ENCODE measurements around the gene AGA.

AGA gene

GRCh38 chr4:177444911-177445736, 2.9 kb upstream of the AGA start:
- ATAC-seq: no peak
- TF ChIP-seq ZNF8 (CRISPR knock-in tag; IDR thresholded peaks at IDR 0.05): no peak
- no peak for TF ChIP-seq TOX (CRISPR knock-in tag; IDR thresholded peaks at IDR 0.05; ENCODE audit: borderline replicate concordance)
- no peak for TF ChIP-seq SNAI2 (CRISPR knock-in tag; IDR thresholded peaks at IDR 0.05)

GRCh38 chr4:177441061-177441802, 1.0 kb downstream of the AGA start:
- TF ChIP-seq CSDC2 (CRISPR knock-in tag; IDR thresholded peaks at IDR 0.05) (no peak), TOX (CRISPR knock-in tag; IDR thresholded peaks at IDR 0.05; ENCODE audit: borderline replicate concordance) (no peak), ZNF565 (CRISPR knock-in tag; conservative IDR thresholded peaks at IDR 0.05; ENCODE audit: low read depth) (no peak), BACH2 (CRISPR knock-in tag; IDR thresholded peaks at IDR 0.05; ENCODE audit: borderline replicate concordance) (no peak), ARNTL (CRISPR knock-in tag; IDR thresholded peaks at IDR 0.05; ENCODE audit: borderline replicate concordance, low read depth) (no peak), ZFP30 (CRISPR knock-in tag; IDR thresholded peaks at IDR 0.05) (no peak), ZNF8 (CRISPR knock-in tag; IDR thresholded peaks at IDR 0.05) (no peak), CSRNP3 (CRISPR knock-in tag; IDR thresholded peaks at IDR 0.05) (no peak)
- no peak for ATAC-seq

DNA sequence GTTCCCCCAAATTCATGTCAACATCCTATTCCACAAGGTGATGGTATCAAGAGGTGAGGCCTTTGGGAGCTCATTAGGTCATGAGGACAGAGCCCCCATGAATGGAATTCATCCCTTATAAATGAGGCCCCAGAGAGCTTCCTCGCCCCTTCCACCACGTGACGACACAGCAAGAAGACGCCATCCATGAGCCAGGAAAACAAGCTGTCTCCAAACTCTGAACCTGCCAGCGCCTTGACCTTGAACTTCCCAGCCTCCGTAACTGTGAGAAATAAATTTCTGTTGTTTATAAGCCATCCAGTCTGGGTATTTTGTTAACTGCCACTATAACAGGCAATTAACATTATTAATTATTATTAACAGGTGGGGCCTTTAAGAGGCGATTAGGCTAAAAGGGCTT, 5.8 kb downstream of the AGA start:
- TF ChIP-seq POU6F1 (CRISPR knock-in tag; IDR thresholded peaks at IDR 0.05; ENCODE audit: borderline replicate concordance, low read depth) (no peak), ZFP3 (CRISPR knock-in tag; IDR thresholded peaks at IDR 0.05) (no peak), OSR1 (CRISPR knock-in tag; IDR thresholded peaks at IDR 0.05) (no peak), ZNF8 (CRISPR knock-in tag; IDR thresholded peaks at IDR 0.05) (no peak), CSDC2 (CRISPR knock-in tag; IDR thresholded peaks at IDR 0.05) (no peak), ZC3H10 (CRISPR knock-in tag; IDR thresholded peaks at IDR 0.05) (no peak), RARB (CRISPR knock-in tag; IDR thresholded peaks at IDR 0.05) (no peak), SNAI2 (CRISPR knock-in tag; IDR thresholded peaks at IDR 0.05) (no peak)
- no peak for ATAC-seq

GRCh38 chr4:177434667-177435066, 7.6 kb downstream of the AGA start:
- ATAC-seq: no peak
- TF ChIP-seq TCF4 (CRISPR knock-in tag; IDR thresholded peaks at IDR 0.05; ENCODE audit: borderline replicate concordance): no peak
- TF ChIP-seq POU6F1 (CRISPR knock-in tag; IDR thresholded peaks at IDR 0.05; ENCODE audit: borderline replicate concordance, low read depth): no peak
- TF ChIP-seq ESRRG (CRISPR knock-in tag; IDR thresholded peaks at IDR 0.05): no peak
- TF ChIP-seq PATZ1 (CRISPR knock-in tag; IDR thresholded peaks at IDR 0.05; ENCODE audit: borderline replicate concordance): no peak
- no peak for TF ChIP-seq TSHZ2 (CRISPR knock-in tag; IDR thresholded peaks at IDR 0.05)
- no peak for TF ChIP-seq CSRNP3 (CRISPR knock-in tag; IDR thresholded peaks at IDR 0.05)
- no peak for TF ChIP-seq ISL1 (CRISPR knock-in tag; IDR thresholded peaks at IDR 0.05)
- no peak for TF ChIP-seq ZNF565 (CRISPR knock-in tag; conservative IDR thresholded peaks at IDR 0.05; ENCODE audit: low read depth)
- no peak for TF ChIP-seq CSDC2 (CRISPR knock-in tag; IDR thresholded peaks at IDR 0.05)
- TF ChIP-seq ARNTL (CRISPR knock-in tag; IDR thresholded peaks at IDR 0.05; ENCODE audit: borderline replicate concordance, low read depth): no peak
- TF ChIP-seq ZFP3 (CRISPR knock-in tag; IDR thresholded peaks at IDR 0.05): no peak
- no peak for TF ChIP-seq RARB (CRISPR knock-in tag; IDR thresholded peaks at IDR 0.05)
- no peak for TF ChIP-seq ZFP30 (CRISPR knock-in tag; IDR thresholded peaks at IDR 0.05)
- TF ChIP-seq PPARA (CRISPR knock-in tag; IDR thresholded peaks at IDR 0.05; ENCODE audit: borderline replicate concordance): no peak
- TF ChIP-seq TOX (CRISPR knock-in tag; IDR thresholded peaks at IDR 0.05; ENCODE audit: borderline replicate concordance): no peak
- TF ChIP-seq BACH2 (CRISPR knock-in tag; IDR thresholded peaks at IDR 0.05; ENCODE audit: borderline replicate concordance): no peak
